GM18507 (cell line): ENCODE results near the gene CARD8.
"Not testable (repeated sequence)": the region's sequence is repeated elsewhere in the genome, so short reads cannot be mapped to it uniquely, and the experiment has no call there.

ENCODE experiments used
- DNase-seq: peaks from one replicate; pipeline ENCODE4 v3.0.0; 2011; ENCODE audit warnings: low read depth; ENCODE audit not compliant: insufficient read length; ENCODE audit errors: extremely low spot score
- FAIRE-seq: peaks from 2 replicates; lab custom pipeline; 2011; peaks lifted over from hg19 to GRCh38; lab: Jason Lieb, UNC

The CARD8 gene

GRCh38 chr19:48220784-48221183, 34.9 kb downstream of the CARD8 start:
- FAIRE-seq, result not testable (repeated sequence)

GRCh38 chr19:48218997-48219396, 36.7 kb downstream of the CARD8 start:
- no peak for FAIRE-seq
- DNase-seq, result no peak

More at GRCh38 chr19:48220784-48221183, 34.9 kb downstream of the CARD8 start:
- DNase-seq, result not testable (repeated sequence)

GRCh38 chr19:48216933-48217332, 38.8 kb downstream of the CARD8 start:
- no peak for DNase-seq
- FAIRE-seq, result no peak

DNA sequence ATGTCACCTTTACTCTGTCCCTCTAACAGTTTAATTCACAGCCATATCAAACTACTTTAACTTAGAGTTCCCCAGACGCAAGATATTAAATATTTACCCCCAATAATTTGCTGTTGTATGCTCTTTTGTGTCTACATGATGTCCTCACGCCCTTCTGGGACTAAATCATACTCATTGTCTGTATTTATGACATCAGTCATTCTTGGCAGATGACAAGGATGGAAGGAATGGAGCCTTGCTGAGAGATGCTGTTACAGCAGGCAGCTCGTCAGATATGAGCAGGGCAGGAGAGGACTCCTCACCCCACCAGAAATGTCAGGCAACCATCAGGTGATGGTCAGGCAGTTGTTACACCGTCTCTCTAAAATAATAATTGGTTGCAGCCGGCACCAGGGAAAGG, 41.8 kb downstream of the CARD8 start:
- FAIRE-seq (no peak), DNase-seq (no peak)

DNA sequence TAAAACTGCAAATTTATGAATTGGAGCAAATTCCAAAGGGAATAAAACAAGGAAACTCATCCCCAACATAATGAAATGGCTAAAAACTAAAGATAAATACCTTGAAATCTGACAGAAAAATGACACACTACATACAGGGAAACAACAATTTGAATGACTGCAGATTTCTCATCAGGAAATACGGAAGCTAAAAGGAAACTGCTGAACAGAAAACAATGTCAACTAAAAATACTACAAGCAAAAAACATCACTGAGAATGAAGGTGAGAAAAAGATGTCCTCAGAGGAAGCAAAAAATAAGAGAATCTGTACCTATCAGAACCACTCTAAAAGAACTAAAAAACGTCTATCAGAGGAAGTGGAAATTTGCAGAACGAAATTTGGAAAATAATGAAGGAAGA, 45.7 kb downstream of the CARD8 start:
- DNase-seq, result no peak
- FAIRE-seq, result no peak

DNA sequence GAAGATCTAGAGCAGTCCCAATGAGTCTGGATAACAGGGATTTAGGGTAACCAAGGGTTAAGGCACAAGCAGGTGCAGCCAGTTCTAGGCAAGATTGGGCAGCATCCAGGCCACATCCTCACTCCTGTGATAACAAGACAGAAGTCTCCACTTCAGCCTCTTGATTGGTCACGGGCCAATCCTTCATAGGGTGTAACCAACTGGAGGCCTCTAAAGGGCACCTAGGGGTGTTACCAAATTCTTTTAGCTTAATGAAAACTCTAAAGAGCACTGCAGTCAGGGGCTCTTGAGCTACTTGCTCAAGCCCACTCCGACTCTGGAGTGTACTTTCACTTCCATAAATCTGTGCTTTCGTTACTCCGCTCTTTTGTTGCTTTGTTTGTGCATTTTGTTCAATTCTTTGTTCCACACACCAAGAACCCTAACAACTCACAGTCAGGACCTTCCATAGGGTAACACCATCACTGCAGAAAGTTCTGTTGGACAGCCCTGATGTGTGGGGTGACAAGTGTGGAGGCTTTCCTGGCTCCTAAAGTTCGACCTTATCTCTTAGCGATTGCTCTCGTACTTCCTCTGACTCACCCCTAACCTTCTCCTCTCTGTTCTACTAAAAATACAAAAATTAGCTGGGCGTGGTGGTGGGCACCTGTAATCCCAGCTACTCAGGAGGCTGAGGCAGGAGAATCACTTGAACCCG, 49.2 kb downstream of the CARD8 start:
- DNase-seq, result no peak
- FAIRE-seq, result peak; percentile 78

GRCh38 chr19:48203794-48204628, 51.7 kb downstream of the CARD8 start:
- DNase-seq, result peak; percentile 94

DNA sequence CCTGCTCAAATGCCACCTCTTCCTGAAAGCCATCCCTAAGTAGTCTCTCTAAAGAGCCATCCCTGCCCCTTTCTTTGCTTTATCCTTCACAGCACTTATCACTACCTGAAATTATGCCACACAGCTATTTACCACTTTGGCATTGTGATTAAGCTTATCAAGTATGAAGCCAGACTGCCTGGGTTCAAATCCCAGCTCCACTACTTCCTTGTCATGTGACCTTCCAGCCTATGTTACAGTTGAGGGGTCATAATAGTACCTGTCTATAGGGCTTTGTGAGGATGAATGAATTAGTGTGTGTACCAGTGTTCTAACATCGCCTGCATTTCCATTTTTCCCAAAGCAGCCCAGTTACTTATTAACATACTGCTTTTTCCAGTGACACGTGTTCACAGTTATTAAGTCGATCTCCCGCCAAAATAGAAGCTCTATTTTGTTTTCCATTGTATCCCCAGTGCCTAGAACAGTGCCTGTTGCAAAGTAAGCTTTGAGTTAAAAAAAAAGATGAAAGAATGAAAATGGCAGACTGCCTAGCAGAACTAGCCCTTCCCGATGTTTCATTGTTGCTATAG, 52.4 kb downstream of the CARD8 start:
- no peak for FAIRE-seq

More at GRCh38 chr19:48203794-48204628, 51.7 kb downstream of the CARD8 start:
- FAIRE-seq, result peak; percentile 98

GRCh38 chr19:48196933-48197665, 58.6 kb downstream of the CARD8 start:
- no peak for FAIRE-seq
- DNase-seq, result no peak

More for the DNA sequence above, 52.4 kb downstream of the CARD8 start:
- DNase-seq, result no peak

DNA sequence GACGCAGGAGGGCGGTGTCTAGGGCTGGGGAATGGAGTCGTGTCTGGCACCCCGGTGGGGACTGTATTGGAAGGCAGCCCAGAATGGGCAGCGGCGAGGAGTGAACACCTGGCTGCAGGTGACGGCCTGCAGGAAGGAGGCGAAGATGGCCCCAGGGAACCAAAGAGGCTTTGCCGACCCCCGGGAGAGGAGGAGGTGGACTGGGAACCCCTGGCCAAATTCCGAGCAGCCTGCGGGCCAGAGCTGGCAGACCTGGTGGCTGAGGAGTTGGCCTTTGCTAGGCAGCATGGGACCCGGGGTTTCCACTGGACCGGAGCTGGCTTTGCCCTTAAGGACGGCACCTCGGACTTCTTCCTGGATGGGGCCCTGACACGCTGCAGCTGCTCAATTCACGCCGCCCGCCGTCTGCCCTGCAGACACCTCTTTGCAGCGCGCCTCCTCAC, 59.4 kb downstream of the CARD8 start:
- DNase-seq, result no peak
- no peak for FAIRE-seq

GRCh38 chr19:48194844-48195830, 60.6 kb downstream of the CARD8 start:
- FAIRE-seq, result no peak

DNA sequence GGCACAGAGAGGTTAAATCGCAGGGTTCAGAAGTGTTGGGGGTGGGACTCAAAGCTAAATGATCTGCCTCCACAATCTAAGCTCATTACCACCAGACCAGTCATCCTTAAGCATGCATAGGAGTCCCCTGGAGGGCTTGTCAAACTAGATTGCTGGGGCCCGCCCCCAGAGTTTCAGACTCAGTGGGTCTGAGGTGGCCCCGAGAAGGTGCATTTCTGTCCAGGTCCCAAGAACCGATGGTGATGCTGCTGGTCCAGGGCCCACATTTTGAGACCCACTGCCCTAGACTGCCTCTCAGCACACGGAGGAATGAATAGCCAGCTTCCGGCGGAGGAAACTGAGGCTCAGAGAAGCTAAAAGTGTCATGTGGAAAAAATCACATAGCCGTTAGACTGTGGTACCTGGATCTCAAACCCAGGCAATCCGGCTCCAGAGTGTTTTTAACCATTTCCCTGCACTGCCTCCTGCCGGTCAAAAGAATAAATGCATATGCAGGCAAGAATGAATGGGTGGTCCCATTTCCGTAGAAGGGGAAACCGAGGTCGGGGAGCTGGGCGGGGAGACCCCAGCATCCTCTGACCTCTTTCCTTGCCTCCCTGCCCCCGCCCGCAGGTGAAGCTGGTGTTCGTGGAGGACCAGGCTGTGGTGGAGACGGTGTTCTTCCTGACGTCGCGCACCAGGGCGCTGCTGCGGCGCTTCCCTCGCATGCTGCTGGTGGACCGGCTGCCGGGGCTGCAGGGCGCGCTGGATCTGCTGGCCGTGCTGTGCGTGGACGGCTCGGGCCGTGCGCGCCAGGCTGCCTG, 61.5 kb downstream of the CARD8 start:
- DNase-seq (no peak), FAIRE-seq (peak; percentile 65)

More at GRCh38 chr19:48194844-48195830, 60.6 kb downstream of the CARD8 start:
- no peak for DNase-seq

GRCh38 chr19:48192750-48193149, 63.0 kb downstream of the CARD8 start:
- DNase-seq (no peak), FAIRE-seq (no peak)

DNA sequence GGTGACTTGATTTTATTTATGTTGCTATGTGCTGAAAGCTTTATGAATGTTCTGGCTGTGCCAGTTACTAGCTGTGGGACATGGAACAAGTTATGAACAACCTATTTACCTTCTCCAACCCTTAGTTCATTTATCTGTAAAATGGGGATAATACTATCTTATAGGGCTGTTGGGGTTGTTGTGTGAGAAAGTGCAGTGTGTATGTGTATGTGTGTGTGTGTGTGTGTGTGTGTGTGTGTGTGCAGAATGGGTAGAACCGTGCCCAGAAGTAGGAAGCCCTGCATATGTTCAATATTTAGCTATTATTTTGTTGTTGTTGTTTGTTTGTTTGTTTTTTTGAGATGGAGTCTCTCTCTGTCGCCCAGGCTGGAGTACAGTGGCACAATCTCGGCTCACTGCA, 64.8 kb downstream of the CARD8 start:
- FAIRE-seq (no peak), DNase-seq (no peak)

DNA sequence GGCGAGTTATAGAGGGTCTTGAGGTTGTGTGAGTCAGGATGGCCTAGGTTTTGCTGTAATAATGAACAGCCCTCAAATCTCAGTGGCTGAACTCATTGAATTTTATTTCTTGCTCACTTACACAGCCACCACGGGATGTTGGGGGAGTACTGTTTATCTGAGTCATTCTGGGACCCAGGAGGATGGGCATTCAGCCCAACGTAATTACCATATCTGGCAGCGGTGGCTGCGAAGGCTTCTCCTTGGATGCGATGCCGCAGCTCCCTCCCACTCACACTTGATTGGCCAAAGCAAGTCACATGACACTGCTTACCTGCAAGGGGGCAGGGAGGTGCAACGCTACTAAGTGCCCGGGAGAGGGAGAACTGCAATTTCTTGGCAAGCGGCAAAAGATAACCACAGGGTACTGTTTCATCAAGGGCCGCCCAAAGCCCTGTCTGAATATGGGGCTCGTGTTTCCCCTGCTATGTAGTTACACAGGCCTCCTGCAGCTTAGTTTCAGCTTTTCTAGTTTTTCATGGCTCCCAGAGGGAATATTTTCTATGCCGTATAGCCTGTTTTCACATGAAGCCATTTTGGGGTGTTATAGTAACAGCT, 65.3 kb downstream of the CARD8 start:
- DNase-seq (no peak), FAIRE-seq (no peak)

DNA sequence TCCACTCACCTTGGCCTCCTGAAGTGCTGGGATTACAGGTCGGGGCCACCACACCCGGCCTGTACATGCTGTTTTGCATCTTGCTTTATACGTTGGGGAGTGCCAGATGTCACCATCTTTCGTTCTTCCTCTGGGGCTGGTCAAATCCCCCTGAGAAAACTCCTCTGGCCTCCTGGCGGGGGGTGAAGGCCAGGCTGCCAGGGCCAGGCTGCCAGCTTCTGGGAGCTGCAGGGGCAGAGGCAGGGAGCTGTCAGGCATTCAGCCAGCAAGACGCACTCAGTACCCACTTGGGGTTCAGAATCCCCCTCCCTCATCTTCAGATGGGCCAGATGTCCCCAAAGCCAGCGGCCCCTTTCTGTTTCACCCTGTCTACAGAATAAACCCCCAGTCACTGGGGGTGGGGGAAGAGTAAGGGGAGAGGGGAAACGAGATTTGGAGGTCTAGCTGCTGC, 69.1 kb downstream of the CARD8 start:
- FAIRE-seq (no peak), DNase-seq (no peak)

DNA sequence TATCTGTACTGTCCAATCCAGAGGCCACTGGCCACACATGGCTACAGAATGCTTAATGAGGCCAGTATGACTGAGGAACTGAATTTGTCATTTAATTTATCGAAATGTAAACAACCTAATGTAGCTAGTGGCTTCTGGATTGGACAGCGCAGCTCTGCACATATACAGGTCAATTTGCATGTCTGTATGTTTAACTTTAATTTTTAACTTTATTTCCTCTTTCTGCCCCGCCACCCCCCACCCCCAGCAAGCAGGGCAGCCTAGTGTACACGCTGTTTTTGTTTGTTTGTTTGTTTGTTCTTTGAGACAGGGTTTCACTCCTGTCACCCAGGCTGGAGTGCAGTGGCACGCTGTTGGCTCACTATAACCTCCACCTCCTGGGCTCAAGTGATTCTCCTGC, 69.7 kb downstream of the CARD8 start:
- peak; percentile 78 for FAIRE-seq

More for the DNA sequence above, 69.7 kb downstream of the CARD8 start:
- no peak for DNase-seq
